Progenitor cell of endocrine pancreas (in vitro differentiated cells): ENCODE results near the gene PRKD1. TPM values are rescaled to one million over a fixed set of nuclear protein-coding genes. Genes with fewer than 3 reads are reported as not detected.
"Not testable (repeated sequence)": the region's sequence is repeated elsewhere in the genome, so short reads cannot be mapped to it uniquely, and the experiment has no call there.

Source experiments
- DNase-seq: peaks from one replicate; pipeline ENCODE4 v3.0.0; 2021; ENCODE audit warnings: low spot score; ENCODE audit not compliant: unreplicated experiment
- H3K27ac Mint-ChIP-seq: 2 replicates; pipeline ENCODE4 v1.8.0; 2021; ENCODE audit warnings: mild to moderate bottlenecking, moderate library complexity, mixed read lengths
- H3K27me3 Mint-ChIP-seq: 2 replicates; pipeline ENCODE4 v1.8.0; 2021; ENCODE audit warnings: mixed read lengths
- H3K36me3 Mint-ChIP-seq: 2 replicates; pipeline ENCODE4 v1.8.0; 2022; ENCODE audit warnings: mixed read lengths; ENCODE audit not compliant: insufficient read depth
- H3K4me1 Mint-ChIP-seq: 2 replicates; pipeline ENCODE4 v1.8.0; 2021; ENCODE audit warnings: low read depth, mixed read lengths
- H3K4me3 Mint-ChIP-seq: 2 replicates; pipeline ENCODE4 v1.8.0; 2021; ENCODE audit warnings: low read depth, mild to moderate bottlenecking, moderate library complexity, mixed read lengths
- H3K9me3 Mint-ChIP-seq: 2 replicates; pipeline ENCODE4 v1.8.0; 2021; ENCODE audit warnings: low read depth, mixed read lengths
- CTCF ChIP-seq: fragments of 200-600 bp; sonication (generic); IDR thresholded peaks from one replicate; pipeline ENCODE4 v1.5.0; 2021; ENCODE audit warnings: antibody characterized with exemption, mild to moderate bottlenecking; ENCODE audit not compliant: unreplicated experiment
- total RNA-seq: library from RNA; stranded (reverse); gene quantifications from 2 replicates; pipeline ENCODE4 v1.2.1, GENCODE V29; 2021

The PRKD1 gene
- total RNA-seq, 1 donor from 2014 or later, result 23.6 TPM

GRCh38 chr14:29842228-29842627 lies 85.4 kb downstream of the PRKD1 start:
- Mint-ChIP-seq H3K4me1 (peaks cover 2% of the 10 kb centered on the region), H3K27ac (no peak overlapping the region), H3K27me3 (no peaks in the 10 kb centered on the region), H3K9me3 (peaks cover 21% of the 10 kb centered on the region), H3K36me3 (peaks cover 30% of the 10 kb centered on the region), H3K4me3 (no peak overlapping the region)
- TF ChIP-seq CTCF, result no peak
- no peak for DNase-seq

GRCh38 chr14:29840369-29840892 lies 87.2 kb downstream of the PRKD1 start:
- H3K27ac Mint-ChIP-seq, DNase-seq, H3K4me3 Mint-ChIP-seq, H3K4me1 Mint-ChIP-seq, H3K27me3 Mint-ChIP-seq: not testable (repeated sequence)
- H3K36me3 Mint-ChIP-seq, result peaks cover 35% of the 10 kb centered on the region
- peaks cover 21% of the 10 kb centered on the region for H3K9me3 Mint-ChIP-seq

GRCh38 chr14:29839691-29840090 lies 88.0 kb downstream of the PRKD1 start:
- not testable (repeated sequence) for H3K27me3 Mint-ChIP-seq, H3K4me1 Mint-ChIP-seq, H3K4me3 Mint-ChIP-seq, DNase-seq, H3K27ac Mint-ChIP-seq
- H3K36me3 Mint-ChIP-seq, result peaks cover 35% of the 10 kb centered on the region
- peaks cover 21% of the 10 kb centered on the region for H3K9me3 Mint-ChIP-seq

- H3K4me3 Mint-ChIP-seq, result no peak overlapping the region
- no peak overlapping the region for H3K27ac Mint-ChIP-seq
- H3K4me1 Mint-ChIP-seq, result no peaks in the 10 kb centered on the region
- TF ChIP-seq CTCF, result no peak
- H3K27me3 Mint-ChIP-seq, result no peaks in the 10 kb centered on the region
- peaks cover 21% of the 10 kb centered on the region for H3K9me3 Mint-ChIP-seq
- DNase-seq, result no peak
- H3K36me3 Mint-ChIP-seq, result peaks cover 35% of the 10 kb centered on the region
These were observed 88.9 kb downstream of the PRKD1 start for GRCh38 chr14:29838752-29839151.

GRCh38 chr14:29836395-29836794 lies 91.3 kb downstream of the PRKD1 start:
- no peak for TF ChIP-seq CTCF
- no peaks in the 10 kb centered on the region for H3K27me3 Mint-ChIP-seq
- H3K9me3 Mint-ChIP-seq, result peaks cover 20% of the 10 kb centered on the region
- no peak overlapping the region for H3K27ac Mint-ChIP-seq
- peaks cover 32% of the 10 kb centered on the region for H3K36me3 Mint-ChIP-seq
- no peak overlapping the region for H3K4me3 Mint-ChIP-seq
- no peak for DNase-seq
- H3K4me1 Mint-ChIP-seq, result no peaks in the 10 kb centered on the region

- Mint-ChIP-seq H3K36me3 (peaks cover 4% of the 10 kb centered on the region), H3K27ac (no peak overlapping the region), H3K4me1 (no peaks in the 10 kb centered on the region), H3K4me3 (no peak overlapping the region), H3K9me3 (no peaks in the 10 kb centered on the region), H3K27me3 (no peaks in the 10 kb centered on the region)
- no peak for TF ChIP-seq CTCF
- DNase-seq, result no peak
These were observed 95.6 kb downstream of the PRKD1 start for GRCh38 chr14:29832042-29832441.
